Stomach (tissue), 4 donors: ENCODE data around the gene EVI2B.

Experiments used
- POLR2AphosphoS5 ChIP-seq, 3 donors: sonication (generic); formaldehyde crosslinking; IDR thresholded peaks; one replicate each; pipeline ENCODE4 v1.6.1; 2016; ENCODE audit warnings: antibody characterized with exemption in 3 of 3
- TF ChIP-seq, protein P1 (sequence below), 7 experiments: fragments of 450-650 bp in 4 of 7; fragments of 200-600 bp in 3 of 7; sonication (generic) in 3 of 7; IDR thresholded peaks; one replicate each; pipeline ENCODE4 v1.5.1; 2016 to 2019; ENCODE audit warnings: antibody characterized with exemption in 7 of 7, control low read depth in 2 of 7, mild to moderate bottlenecking in 1 of 7

DNA sequence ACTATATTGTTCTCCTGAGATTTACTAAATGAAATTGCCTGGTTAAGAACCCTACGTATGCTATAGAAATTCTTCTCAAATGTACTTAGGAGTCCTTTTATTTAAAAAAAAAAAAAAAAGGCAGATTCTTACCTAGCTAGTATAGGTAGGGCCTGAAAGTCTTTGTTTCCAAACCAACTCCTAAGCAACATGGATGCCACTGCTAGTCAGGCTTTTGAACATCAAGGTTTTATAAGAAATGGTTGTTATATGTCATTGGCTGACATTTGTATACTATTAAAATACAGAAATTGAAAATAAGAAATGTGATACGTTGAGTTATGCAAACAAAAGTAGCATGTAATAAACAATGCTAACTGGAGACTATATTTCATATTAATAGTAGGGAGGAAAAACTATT lies 6.4 kb upstream of the EVI2B start:
- TF ChIP-seq, protein P1, sequence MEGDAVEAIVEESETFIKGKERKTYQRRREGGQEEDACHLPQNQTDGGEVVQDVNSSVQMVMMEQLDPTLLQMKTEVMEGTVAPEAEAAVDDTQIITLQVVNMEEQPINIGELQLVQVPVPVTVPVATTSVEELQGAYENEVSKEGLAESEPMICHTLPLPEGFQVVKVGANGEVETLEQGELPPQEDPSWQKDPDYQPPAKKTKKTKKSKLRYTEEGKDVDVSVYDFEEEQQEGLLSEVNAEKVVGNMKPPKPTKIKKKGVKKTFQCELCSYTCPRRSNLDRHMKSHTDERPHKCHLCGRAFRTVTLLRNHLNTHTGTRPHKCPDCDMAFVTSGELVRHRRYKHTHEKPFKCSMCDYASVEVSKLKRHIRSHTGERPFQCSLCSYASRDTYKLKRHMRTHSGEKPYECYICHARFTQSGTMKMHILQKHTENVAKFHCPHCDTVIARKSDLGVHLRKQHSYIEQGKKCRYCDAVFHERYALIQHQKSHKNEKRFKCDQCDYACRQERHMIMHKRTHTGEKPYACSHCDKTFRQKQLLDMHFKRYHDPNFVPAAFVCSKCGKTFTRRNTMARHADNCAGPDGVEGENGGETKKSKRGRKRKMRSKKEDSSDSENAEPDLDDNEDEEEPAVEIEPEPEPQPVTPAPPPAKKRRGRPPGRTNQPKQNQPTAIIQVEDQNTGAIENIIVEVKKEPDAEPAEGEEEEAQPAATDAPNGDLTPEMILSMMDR (IDR thresholded peaks at IDR 0.05) = no peak
- TF ChIP-seq POLR2AphosphoS5 (IDR thresholded peaks at IDR 0.05) = no peak
